ENCODE measurements around the gene ZNF516.

The ZNF516 gene

DNA sequence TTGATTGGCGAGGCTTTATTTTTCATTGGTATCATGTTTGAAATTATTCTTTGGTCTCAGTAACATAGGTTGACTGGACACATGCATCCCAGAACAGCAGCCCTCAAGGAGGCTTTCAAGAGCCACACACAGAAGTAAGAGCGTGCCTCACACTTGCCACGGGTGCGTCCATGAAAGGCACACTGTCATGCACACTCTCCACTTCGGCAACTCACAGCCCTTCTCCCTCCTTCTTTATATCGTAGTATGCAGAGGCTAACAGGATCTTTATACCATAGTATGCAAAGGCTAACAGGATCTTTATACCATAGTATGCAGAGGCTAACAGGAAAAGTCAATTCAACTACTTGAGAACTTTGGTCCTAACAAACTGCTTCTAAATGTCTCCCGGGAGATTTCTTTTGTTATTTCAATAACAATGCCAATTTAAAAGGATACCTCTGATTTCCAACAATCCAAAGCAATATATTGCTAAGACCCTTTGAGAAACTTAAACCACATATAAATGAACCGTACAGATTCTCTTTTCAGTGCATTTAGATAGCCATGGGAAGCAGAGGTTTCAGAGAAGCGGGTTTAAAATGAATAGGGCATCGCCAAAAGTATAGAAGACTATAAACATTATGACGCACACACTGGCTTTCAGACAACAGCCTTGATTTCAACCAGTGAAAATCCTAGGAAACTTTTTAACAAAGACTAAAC is 26.5 kb upstream of the ZNF516 start (continued):
- no peak for TF ChIP-seq PATZ1 (CRISPR knock-in tag; IDR thresholded peaks at IDR 0.05; ENCODE audit: borderline replicate concordance)
- TF ChIP-seq SNAI2 (CRISPR knock-in tag; IDR thresholded peaks at IDR 0.05) = no peak
- no peak for TF ChIP-seq ISL1 (CRISPR knock-in tag; IDR thresholded peaks at IDR 0.05)

GRCh38 chr18:76518860-76519538 is 24.0 kb upstream of the ZNF516 start:
- no peak for ATAC-seq
- TF ChIP-seq PPARA (CRISPR knock-in tag; IDR thresholded peaks at IDR 0.05; ENCODE audit: borderline replicate concordance) (no peak), TCF4 (CRISPR knock-in tag; IDR thresholded peaks at IDR 0.05; ENCODE audit: borderline replicate concordance) (no peak), ZFP30 (CRISPR knock-in tag; IDR thresholded peaks at IDR 0.05) (no peak), ISL1 (CRISPR knock-in tag; IDR thresholded peaks at IDR 0.05) (no peak), ZFP3 (CRISPR knock-in tag; IDR thresholded peaks at IDR 0.05) (no peak), ZNF565 (CRISPR knock-in tag; conservative IDR thresholded peaks at IDR 0.05; ENCODE audit: low read depth) (no peak), ZC3H10 (CRISPR knock-in tag; IDR thresholded peaks at IDR 0.05) (no peak), RARB (CRISPR knock-in tag; IDR thresholded peaks at IDR 0.05) (no peak), ZNF8 (CRISPR knock-in tag; IDR thresholded peaks at IDR 0.05) (no peak), ESRRG (CRISPR knock-in tag; IDR thresholded peaks at IDR 0.05) (no peak), ARNTL (CRISPR knock-in tag; IDR thresholded peaks at IDR 0.05; ENCODE audit: borderline replicate concordance, low read depth) (no peak), ZNF70 (CRISPR knock-in tag; IDR thresholded peaks at IDR 0.05) (no peak), CSDC2 (CRISPR knock-in tag; IDR thresholded peaks at IDR 0.05) (no peak), PATZ1 (CRISPR knock-in tag; IDR thresholded peaks at IDR 0.05; ENCODE audit: borderline replicate concordance) (no peak), GLIS3 (CRISPR knock-in tag; IDR thresholded peaks at IDR 0.05) (no peak), SNAI2 (CRISPR knock-in tag; IDR thresholded peaks at IDR 0.05) (no peak), TOX (CRISPR knock-in tag; IDR thresholded peaks at IDR 0.05; ENCODE audit: borderline replicate concordance) (no peak)
- TF ChIP-seq, protein P1, sequence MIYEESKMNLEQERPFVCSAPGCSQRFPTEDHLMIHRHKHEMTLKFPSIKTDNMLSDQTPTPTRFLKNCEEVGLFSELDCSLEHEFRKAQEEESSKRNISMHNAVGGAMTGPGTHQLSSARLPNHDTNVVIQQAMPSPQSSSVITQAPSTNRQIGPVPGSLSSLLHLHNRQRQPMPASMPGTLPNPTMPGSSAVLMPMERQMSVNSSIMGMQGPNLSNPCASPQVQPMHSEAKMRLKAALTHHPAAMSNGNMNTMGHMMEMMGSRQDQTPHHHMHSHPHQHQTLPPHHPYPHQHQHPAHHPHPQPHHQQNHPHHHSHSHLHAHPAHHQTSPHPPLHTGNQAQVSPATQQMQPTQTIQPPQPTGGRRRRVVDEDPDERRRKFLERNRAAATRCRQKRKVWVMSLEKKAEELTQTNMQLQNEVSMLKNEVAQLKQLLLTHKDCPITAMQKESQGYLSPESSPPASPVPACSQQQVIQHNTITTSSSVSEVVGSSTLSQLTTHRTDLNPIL (CRISPR knock-in tag; IDR thresholded peaks at IDR 0.05; ENCODE audit: low read depth) = no peak
- TF ChIP-seq, protein P2, sequence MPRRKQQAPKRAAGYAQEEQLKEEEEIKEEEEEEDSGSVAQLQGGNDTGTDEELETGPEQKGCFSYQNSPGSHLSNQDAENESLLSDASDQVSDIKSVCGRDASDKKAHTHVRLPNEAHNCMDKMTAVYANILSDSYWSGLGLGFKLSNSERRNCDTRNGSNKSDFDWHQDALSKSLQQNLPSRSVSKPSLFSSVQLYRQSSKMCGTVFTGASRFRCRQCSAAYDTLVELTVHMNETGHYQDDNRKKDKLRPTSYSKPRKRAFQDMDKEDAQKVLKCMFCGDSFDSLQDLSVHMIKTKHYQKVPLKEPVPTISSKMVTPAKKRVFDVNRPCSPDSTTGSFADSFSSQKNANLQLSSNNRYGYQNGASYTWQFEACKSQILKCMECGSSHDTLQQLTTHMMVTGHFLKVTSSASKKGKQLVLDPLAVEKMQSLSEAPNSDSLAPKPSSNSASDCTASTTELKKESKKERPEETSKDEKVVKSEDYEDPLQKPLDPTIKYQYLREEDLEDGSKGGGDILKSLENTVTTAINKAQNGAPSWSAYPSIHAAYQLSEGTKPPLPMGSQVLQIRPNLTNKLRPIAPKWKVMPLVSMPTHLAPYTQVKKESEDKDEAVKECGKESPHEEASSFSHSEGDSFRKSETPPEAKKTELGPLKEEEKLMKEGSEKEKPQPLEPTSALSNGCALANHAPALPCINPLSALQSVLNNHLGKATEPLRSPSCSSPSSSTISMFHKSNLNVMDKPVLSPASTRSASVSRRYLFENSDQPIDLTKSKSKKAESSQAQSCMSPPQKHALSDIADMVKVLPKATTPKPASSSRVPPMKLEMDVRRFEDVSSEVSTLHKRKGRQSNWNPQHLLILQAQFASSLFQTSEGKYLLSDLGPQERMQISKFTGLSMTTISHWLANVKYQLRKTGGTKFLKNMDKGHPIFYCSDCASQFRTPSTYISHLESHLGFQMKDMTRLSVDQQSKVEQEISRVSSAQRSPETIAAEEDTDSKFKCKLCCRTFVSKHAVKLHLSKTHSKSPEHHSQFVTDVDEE (CRISPR knock-in tag; IDR thresholded peaks at IDR 0.05) = no peak
- TF ChIP-seq, protein P3, sequence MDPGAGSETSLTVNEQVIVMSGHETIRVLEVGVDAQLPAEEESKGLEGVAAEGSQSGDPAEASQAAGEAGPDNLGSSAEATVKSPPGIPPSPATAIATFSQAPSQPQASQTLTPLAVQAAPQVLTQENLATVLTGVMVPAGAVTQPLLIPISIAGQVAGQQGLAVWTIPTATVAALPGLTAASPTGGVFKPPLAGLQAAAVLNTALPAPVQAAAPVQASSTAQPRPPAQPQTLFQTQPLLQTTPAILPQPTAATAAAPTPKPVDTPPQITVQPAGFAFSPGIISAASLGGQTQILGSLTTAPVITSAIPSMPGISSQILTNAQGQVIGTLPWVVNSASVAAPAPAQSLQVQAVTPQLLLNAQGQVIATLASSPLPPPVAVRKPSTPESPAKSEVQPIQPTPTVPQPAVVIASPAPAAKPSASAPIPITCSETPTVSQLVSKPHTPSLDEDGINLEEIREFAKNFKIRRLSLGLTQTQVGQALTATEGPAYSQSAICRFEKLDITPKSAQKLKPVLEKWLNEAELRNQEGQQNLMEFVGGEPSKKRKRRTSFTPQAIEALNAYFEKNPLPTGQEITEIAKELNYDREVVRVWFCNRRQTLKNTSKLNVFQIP (CRISPR knock-in tag; IDR thresholded peaks at IDR 0.05; ENCODE audit: borderline replicate concordance, low read depth) = no peak
